GM21529 (cell line): Measurements from ENCODE around the gene RNU4-1.
"Not testable (repeated sequence)": the region's sequence is repeated elsewhere in the genome, so short reads cannot be mapped to it uniquely, and the experiment has no call there.

Source experiments
- ATAC-seq: cut with Tn5 transposase; IDR thresholded peaks from one replicate; pipeline ENCODE4 v1.9.1; 2021; ENCODE audit not compliant: unreplicated experiment

Gene RNU4-1

DNA sequence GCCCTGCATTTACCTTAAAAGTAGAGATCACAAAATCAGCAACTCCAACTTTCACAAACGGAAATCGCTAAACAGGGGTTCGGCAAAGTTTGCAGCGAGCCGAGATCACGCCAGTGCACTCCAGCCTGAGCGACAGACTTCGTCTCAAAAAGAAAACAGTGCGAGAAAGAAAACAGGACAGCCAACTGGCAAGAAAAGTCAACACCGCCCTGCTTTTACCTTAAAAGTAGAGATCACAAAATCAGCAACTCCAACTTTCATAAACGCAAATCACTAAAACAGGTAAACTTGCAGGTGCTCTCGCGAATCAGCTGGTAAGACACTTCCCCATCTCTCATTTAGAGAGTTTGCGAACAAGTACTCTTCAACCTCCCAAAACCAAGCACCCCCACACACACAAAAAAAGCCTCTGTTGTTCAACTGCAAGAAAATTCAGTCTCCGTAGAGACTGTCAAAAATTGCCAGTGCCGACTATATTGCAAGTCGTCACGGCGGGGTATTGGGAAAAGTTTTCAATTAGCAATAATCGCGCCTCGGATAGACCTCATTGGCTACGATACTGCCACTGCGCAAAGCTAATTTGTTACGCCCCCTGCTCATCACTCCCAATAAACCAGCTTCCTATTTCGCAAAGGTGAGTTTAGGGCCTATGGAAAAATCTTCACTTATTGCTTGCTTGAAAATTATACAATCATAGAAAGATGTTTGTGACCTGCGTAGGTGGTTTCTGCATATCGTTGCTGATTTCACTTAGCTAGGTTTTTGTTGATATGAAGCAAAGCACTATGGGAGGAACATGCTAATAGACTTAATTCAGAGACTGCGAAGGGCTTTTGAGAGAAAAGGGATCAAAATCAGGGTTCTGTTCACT lies at the start of gene RNU4-1:
RNU4-1 (minus strand) TSS at position 577 of the 871 bp plus-strand sequence.
- peak; percentile 54 for ATAC-seq

DNA sequence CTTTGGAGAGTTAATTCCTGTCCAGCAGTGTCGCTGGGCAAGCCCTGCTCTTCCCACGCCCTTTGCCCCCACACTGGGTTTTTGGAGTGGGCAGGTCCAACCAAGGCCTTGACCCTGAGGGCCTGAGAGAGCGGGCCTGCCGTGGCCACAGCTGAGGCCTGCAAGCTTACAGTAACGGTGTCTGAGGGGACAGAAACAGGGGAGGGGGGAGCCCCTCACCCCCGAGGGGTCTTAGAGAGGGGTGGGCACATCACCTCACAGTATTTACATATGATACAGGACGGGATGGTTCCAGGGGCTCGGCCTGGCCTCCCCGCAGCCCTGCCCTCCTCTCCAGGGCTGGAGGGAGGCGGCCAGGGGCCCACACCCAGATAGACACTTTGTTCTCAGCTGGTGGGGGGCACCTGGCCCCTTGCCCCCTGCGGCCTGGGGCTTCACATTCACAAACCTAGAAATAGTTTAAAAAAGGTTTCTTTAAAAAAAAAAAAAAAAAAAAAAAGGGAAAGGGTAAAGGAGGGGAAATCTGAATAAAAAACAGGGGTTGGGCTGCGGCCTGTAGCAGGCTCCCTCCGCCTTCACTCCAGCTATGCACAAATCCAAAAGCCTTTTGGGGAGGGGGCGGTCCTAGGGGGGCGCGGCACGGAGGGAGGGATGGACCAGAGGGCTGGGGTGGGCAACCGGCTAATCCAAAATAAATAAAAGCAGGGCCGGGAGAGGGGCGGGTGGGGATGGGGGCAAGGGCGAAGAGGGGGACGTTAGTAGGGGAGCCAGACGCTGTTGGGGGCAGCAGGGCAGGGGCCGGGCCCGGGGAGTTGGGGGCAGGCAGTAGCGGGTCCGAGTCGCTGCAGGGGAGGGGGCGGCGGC lies 49.4 kb upstream of the RNU4-1 start:
- no peak for ATAC-seq

DNA sequence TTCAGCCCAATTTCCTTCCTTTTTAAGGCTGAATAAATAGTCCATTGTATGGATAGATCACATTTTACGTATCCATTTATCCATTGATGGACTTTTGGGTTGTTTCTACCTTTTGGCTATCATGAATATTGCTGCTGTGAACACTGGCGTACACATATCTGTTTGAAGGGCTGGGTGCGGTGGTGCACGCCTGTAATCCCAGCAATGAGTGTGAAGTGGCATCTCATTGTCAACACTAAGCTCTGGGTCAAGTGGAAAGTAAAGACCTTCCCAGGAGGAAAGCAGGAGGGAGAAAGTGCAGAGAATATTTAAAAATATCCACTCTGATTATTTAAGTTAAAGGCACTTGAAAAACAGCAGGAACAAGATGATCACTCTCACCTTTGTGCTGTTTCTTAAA lies 46.2 kb upstream of the RNU4-1 start:
- no peak for ATAC-seq

DNA sequence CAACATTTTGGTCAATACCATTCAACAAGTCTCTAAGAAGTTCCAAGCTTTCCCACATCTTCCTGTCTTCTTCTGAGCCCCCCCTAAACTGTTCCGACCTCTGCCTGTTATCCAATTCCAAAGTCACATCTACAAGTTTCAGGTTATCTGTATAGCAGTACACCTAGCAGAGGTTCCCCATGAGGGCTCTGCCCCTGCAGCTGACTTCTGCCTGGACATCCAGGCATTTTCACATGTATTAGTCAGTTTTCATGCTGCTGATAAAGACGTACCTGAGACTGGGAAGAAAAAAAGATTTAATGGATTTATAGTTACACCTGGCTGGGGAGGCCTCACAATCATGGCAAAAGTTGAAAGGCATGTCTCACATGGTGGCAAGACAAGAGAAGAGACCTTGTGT lies 44.7 kb upstream of the RNU4-1 start:
- ATAC-seq = no peak

DNA sequence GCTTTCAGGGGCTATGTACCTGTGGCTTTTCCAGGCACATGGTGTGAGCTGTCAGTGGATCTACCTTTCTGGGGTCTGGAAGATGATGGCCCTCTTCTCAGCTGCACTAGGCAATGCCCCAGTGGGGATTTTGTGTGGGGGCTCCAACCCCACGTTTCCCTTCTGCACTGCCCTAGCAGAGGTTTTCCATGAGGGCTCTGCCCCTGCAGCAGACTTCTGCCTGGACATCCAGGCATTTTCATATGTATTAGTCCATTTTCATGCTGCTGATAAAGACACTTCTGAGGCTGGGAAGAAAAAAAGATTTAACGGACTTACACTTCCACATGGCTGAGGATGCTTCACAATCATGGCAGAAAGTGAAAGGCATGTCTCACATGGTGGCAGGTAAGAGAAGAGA lies 43.4 kb upstream of the RNU4-1 start:
- ATAC-seq = not testable (repeated sequence)

DNA sequence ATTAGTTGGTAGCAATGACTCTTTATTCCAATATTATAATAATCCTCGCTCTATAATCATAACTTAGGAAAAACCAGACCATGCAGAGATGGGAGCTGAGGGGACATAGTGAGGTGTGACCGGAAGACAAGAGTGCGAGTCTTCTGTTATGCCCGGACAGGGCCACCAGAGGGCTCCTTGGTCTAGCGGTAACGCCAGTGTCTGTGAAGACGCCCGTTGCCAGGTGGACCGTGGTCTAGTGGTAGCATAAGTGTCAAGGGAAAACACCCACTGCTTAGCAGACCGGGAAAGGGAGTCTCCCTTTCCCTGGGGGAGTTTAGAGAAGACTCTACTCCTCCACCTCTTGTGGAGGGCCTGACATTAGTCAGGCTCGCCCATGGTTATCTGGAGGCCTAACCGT lies 42.4 kb upstream of the RNU4-1 start:
- ATAC-seq = not testable (repeated sequence)

DNA sequence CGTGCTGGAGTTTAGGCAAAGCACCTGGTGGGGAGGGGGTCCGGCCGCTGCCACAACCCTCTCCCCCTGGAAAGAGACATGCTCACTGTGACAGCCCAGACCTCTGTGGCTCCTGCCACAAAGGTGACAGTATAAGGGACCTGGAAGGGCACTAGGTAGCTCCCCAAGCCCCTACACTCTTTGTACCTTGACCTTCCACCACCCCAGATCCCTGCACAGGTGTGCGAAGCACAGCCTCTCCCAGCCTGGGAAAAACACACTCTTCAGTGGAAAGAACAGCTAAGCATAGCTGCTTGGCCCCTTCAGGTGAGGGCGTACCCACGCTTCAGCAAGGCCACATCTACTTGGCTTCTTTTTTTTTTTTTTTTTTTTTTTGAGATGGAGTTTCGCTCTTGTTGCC lies 39.5 kb upstream of the RNU4-1 start:
- no peak for ATAC-seq

DNA sequence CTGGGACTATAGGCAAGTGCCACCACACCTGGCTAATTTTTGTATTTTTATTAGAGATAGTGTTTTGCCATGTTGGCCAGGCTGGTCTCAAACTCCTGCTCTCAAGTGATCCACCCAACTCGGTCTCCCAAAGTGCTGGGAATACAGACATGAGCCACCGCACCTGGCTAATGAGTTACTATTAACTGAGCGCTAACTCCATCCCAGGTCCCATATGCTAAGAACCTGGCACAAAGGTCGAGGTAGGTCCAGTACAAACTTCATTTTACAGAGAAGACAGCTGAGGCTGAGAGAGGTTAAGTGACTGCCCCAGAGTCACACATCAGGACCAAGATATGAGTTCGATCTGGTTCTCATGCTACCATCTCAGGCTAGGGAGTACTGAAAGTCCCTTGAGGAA lies 39.0 kb upstream of the RNU4-1 start:
- ATAC-seq = no peak

DNA sequence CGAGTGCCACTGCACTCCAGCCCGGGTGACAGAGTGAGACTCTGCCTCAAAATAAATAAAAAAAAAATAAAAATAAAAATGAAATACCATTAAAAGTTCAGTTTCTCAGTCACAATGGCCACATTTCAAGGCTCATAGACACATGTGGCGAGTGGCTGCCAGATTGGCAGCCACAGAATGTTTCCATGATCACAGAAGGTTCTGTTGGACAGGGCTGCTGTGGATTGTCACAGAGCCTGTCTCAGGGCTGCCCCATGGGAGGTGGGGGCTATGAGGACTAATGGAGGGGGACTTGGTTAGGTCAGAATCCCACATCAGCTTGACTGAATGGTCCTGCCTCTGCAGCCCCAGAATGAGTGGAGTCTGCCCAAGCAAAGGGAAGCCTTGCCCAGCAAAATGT lies 38.4 kb upstream of the RNU4-1 start:
- ATAC-seq = no peak

DNA sequence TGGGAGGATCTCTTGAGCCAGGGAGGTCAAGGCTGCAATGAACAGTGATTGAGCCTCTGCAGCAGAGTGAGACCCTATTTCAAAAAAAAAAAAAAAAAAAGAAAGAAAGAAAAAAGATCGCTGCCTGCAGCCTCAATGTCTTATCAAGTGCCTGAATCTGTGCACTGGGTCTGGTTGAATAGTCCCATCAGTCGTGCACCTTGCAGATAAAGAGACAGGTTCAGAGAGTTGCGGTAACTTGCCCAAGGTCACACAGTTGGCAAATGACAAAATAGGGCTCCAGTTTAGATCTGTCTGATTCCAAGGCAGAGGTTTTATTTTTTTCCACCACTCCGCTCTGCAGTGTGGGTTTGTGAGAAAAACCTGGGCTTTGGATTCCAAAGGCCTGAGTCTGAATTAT lies 35.2 kb upstream of the RNU4-1 start:
- ATAC-seq = no peak

DNA sequence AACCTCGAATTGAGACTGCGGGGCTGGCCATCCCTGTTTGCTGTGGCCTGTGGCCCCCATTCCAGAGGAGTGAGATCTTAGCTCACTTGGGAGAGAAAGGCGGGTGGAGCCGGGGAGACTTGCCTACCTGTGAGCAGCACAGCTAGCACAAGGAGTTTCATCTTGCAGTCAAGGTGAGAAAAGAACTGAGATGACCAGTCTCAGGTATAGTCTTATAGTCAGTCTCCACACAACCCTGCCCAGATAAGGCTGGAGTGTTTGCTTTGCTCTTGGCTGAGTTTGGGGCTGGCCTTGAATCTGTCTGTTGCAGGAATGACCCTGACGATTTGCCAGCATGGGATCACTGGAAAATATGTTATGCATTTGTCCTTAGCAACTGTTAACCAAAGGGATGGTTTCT lies 34.6 kb upstream of the RNU4-1 start, which contains the start of gene PLA2G1B:
PLA2G1B (minus strand) TSS at position 187 of the 400 bp plus-strand sequence; CDS start at position 161, 26 bp downstream.
- ATAC-seq = no peak

DNA sequence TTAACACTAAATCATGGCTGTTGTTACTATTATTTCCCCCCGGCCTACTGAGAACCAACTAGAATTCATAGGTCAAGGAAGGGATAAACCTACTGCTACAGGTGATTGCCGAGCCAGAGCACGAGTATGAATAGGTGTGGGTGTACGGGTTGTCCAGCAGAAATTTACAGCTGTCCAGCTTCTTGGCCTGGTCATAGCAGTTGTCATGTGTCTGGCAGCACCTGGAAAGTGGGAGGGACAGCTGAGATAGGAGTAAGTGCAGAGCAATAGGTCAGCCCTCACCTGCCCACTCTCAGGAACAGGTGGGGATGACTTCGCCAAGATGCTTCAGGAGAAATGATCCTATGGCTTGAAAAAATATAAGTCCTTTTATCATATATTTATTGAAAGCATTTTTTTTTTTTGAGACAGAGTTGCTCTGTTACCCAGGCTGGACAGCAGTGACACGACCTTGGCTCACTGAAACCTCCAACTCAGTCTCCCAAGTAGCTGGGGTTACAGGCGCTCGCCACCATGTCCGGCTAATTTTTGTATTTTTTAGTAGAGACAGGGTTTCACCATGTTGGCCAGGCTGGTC lies 31.9 kb upstream of the RNU4-1 start:
- ATAC-seq = no peak

DNA sequence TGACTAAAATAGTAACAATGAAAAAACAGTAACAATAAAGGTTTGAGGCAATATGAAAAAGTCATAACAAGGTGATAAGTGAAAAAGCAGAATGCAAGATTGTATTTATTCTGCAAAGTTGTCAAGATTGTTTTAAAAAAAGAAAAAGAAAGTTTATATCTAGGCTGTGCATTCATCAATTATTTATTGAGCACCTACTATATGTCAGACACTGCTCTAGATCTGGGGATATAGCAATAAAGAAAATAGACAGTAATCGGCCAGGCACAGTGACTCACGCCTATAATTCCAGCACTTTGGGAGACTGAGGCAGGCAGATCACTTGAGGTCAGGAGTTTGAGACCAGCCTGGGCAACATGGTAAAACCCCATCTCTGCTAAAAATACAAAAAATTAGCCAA lies 30.7 kb upstream of the RNU4-1 start:
- ATAC-seq = no peak

DNA sequence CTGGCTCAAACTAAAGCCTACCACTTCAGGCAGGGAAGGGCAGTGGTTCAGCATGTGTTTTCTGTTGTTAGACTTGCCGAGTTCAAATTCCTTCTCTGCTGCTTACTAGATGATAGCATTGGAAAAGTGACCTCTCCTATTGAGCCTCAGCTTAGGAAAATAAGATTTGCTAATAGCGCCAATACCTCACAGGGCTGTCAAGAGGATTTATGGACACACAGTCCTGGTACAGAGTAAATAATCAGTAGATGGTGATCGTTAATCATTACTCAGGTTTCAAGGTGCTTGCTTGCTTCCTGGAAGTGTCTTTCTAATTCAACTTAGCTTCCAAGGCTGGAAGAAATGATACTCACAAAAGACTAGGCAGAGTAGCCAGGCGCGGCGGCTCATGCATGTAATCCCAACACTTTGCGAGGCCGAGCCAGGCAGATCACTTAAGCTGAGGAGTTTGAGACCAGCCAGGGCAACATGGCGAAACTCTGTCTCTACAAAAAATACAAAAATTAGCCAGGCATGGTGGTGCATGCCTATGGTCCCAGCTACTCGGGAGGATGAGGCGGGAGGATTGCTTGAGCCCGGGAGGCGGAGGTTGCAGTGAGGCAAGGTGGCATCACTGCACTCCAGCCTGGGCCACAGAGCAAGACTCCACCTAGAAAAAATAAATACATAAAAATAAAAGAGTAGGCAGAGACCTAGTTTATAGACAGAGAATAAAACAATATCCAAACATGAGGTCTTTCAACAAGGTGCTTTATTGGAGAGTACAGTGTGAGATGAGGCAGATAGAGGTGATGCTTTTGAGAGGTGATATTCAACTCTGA lies 28.6 kb upstream of the RNU4-1 start:
- ATAC-seq = no peak

DNA sequence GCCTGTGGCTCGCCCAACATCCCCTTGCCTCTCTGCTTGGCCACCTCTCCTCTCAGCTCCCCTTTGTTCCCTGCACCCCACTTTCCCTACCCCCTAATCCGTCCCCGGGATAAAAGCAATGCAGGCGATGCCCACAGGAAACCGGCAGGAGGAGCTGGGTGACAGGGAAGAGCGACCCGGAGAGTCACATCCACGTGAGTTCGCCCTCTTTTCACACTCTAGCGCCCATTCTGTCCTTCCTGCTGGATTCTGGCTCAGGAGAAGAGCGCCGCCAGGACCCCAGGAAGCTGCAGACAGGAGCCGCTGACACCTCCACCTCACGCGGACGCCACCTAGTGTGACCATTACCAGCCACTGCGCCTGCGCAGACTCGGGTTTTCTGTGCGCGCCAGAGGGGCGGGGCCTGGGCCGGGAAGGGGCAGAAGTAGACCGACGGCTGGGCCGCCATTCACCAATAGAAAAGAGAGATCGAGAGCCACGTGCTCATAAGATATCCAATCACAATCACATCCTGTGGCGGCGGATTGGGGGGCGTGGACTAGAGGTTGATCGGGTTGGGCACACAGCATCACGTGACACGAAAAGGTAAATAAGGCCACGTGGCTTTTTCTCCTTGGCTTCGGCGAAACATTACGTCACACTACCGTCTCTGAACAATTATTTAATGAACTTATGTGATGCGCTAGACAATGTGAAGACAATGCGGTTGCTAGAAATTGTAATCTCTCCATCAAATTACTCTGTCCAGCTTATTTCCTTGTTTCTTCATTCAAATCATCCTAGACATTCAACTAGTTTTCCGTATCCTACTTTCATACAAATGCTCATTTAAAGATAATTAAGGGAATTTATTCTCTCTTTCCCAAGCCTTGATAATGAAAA lies 24.4 kb upstream of the RNU4-1 start:
- peak; percentile 99 for ATAC-seq

DNA sequence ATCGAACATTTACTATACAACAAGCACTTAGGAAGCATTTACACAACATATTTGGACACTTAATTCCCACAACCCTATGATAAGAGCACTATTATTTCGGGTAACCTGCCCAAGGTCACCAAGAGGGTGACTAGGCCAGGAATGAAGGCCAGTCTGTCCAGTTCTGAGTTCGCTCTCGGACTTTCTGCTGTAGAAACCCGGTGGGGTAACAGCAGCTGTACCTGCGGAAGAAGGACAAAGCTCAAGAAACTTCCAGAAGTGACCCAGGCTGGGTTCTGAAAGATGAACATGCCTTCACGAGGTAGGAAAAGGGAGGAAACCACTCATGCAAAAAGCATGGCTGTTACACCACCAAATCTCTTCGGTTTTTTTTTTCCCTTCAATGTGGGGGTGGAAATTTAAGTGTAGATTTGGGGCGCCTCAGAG lies 23.8 kb upstream of the RNU4-1 start:
- no peak for ATAC-seq

DNA sequence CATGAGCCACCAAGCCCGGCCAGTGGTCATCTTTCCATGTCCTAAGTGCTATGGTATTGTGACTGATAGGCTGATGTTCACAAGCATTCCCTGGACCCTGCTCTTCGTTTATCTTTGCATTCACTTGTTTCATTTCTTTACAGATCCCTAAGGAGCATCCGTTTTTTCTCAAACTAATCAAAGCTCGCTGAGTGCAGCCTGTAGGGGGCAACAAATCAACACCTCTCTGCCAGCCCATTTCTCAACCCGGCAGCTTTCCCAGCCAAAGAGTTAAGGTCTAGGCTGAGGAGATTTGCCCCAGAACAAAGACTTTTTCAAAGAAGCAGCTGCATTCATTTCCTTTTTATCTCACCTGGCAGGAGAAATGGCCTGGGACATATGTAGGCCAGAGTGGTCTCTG lies 21.2 kb upstream of the RNU4-1 start:
- ATAC-seq = no peak

DNA sequence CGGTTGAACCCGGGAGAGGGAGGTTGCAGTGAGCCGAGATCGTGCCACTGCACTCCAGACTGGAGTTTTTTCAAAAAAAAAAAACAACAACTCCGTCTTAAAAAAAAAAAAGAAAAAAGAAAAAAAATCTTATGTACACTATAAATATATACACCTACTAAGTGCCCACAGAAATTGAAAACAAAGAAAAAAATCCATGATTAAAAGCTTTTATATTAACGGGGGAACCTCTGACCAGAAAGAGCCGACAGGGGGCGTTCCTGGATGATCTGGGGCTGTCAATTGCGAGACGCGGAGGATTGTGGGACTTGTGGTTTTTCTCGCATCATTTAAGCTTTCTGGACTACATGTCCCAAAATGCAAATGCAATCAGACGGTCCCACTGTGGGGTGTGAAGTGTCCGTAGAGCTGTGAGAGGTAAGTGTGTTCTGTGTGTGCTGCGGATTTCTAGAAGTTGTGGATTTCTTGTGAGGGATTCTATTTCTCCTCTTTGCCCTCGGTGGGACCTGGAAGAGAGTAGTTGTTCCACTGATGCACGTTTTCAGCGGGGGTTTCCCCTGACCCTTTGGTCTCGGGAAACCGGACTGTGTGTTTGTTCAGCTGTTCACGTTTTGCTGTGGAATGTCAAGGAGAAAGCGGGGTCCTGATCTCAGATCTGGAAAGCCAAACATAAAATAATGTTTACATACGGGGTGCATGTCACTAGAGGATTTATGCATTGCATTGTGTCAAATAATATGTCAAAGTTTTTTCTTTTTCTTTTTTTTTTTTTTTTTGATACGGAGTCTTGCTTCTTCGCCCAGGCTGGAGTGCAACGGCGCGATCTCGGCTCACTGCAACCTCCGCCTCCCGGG lies 9.2 kb upstream of the RNU4-1 start, which contains the start of gene SIRT4:
SIRT4 (plus strand) TSS at position 360 of the 854 bp plus-strand sequence. CDS start 1,241 bp downstream, outside the sequence.
- peak; percentile 98 for ATAC-seq

DNA sequence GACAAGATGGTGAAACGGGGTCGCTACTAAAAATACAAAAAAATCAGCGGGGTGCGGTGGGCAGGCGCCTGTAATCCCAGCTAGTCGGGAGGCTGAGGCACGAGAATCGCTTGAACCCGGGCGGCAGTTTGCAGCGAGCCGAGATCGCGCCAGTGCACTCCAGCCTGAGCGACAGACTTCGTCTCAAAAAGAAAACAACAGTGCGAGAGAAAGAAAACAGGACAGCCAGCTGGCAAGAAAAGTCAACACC lies 701 bp downstream of the RNU4-1 start:
- ATAC-seq = peak; percentile 1
